ENCODE data around the gene FAM187B. TPM values are rescaled to one million over a fixed set of nuclear protein-coding genes. Genes with fewer than 3 reads are reported as not detected.

Gene FAM187B
- total RNA-seq, 2 donors from 2014 or later, result not detected

DNA sequence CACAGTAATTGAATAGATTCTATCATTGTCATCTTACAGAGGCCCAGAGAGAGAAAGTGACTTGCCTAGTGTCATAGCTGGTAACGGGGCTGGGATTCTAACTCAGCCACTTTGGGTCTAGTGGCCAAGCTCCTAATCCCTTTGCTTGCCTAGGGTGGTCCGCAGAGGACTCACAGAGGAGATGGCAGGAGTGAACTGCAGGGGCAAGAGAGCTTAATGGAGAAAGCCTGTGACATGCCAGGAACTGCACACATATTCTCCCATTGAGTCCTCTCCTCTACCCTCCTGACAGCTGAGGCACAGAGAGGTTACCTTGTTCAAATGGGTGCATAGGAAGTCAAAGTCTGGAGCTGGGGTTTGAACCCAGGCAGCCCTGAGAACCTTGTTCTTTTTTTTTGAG is 22.9 kb upstream of the FAM187B start:
- peaks cover 0 to 2% of the 10 kb centered on the region in 2 donors for H3K36me3 ChIP-seq (replicated peaks in 1 of 2; ENCODE audit: insufficient read depth in 1 of 2, low read depth in 2 of 2)
- TF ChIP-seq CTCF (IDR thresholded peaks at IDR 0.05) (no peak), POLR2A (IDR thresholded peaks at IDR 0.05) (no peak)
- no peaks in the 10 kb centered on the region for H3K9me3 ChIP-seq
- 81 to 86% methylated on average over 2 of the region's 2 CpGs for WGBS, 2 donors
- DNase-seq (no peak), ATAC-seq (no peak)
- intact Hi-C loops (cut with DNase I), result no loop called here
- peaks cover 46% of the 10 kb centered on the region for H3K4me1 ChIP-seq
- no peak overlapping the region for H3K27ac ChIP-seq
- no peak overlapping the region for H3K4me3 ChIP-seq
- no peaks in the 10 kb centered on the region for H3K27me3 ChIP-seq

DNA sequence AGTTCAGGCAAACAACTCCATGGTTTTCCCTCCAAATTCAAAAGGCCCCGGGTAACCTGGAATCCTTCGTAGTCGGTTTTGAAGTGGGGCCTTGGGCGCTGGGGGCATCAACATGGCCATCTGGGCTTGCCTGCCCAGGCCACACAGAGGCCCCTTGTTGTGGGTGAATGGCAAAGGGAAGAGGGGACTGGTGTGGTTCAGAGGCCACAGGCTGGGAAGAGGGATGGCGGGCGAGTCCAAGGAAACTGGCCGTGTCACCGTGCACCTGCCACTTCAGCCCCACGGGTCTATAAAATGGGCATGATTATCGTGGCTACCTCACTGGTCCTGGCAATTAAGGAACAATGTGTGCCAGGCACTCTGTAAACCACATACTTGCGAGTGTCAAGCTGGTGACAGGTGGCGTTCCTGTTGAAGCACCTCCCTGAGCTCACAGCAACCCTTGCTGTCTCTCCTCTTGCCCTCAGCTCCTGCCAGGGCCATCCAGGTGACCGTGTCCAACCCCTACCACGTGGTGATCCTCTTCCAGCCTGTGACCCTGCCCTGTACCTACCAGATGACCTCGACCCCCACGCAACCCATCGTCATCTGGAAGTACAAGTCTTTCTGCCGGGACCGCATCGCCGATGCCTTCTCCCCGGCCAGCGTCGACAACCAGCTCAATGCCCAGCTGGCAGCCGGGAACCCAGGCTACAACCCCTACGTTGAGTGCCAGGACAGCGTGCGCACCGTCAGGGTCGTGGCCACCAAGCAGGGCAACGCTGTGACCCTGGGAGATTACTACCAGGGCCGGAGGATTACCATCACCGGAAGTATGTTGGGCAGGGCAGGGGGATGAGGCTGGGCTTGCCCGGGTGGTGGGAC is 21.5 kb upstream of the FAM187B start:
- H3K36me3 ChIP-seq (replicated peaks in 1 of 2; ENCODE audit: insufficient read depth in 1 of 2, low read depth in 2 of 2), result peaks cover 0 to under 1% of the 10 kb centered on the region in 2 donors
- no peaks in the 10 kb centered on the region for H3K27me3 ChIP-seq
- intact Hi-C loops (cut with DNase I), result loop anchor here (10.0 kb wide), 1 partner anchor 105 kb away; the partner anchor contains the start of gene FXYD7
- H3K4me3 ChIP-seq, result peak overlapping the region in 1 of 2 donors; percentile 93
- H3K4me1 ChIP-seq, result peaks cover 36% of the 10 kb centered on the region
- no peaks in the 10 kb centered on the region for H3K9me3 ChIP-seq
- ATAC-seq (no peak), DNase-seq (no peak)
- WGBS, 2 donors, result 63 to 72% methylated on average over 30 to 34 of the region's 34 CpGs
- peak overlapping the region; percentile 11 to 100 (median 96) for H3K27ac ChIP-seq
- TF ChIP-seq CTCF (IDR thresholded peaks at IDR 0.05) (no peak), POLR2A (IDR thresholded peaks at IDR 0.05) (no peak)

GRCh38 chr19:35249146-35249847 is 20.8 kb upstream of the FAM187B start:
- ATAC-seq, result no peak
- TF ChIP-seq CTCF (IDR thresholded peaks at IDR 0.05) (no peak), POLR2A (IDR thresholded peaks at IDR 0.05) (no peak)
- intact Hi-C loops (cut with DNase I), result loop anchor here (10.0 kb wide), 1 partner anchor 104 kb away; the partner anchor contains the start of gene FXYD7
- Histone ChIP-seq H3K36me3 (replicated peaks in 1 of 2; ENCODE audit: insufficient read depth in 1 of 2, low read depth in 2 of 2) (no peaks in the 10 kb centered on the region), H3K27ac (peak overlapping the region; percentile 94 to 100 (median 100)), H3K4me1 (peaks cover 33% of the 10 kb centered on the region), H3K27me3 (no peaks in the 10 kb centered on the region), H3K4me3 (peak overlapping the region; percentile 86 to 93), H3K9me3 (no peaks in the 10 kb centered on the region)
- peak in 2 of 4 donors; percentile 31 to 47 for DNase-seq
- WGBS, 2 donors, result 5% methylated on average over 21 to 39 of the region's 39 CpGs

DNA sequence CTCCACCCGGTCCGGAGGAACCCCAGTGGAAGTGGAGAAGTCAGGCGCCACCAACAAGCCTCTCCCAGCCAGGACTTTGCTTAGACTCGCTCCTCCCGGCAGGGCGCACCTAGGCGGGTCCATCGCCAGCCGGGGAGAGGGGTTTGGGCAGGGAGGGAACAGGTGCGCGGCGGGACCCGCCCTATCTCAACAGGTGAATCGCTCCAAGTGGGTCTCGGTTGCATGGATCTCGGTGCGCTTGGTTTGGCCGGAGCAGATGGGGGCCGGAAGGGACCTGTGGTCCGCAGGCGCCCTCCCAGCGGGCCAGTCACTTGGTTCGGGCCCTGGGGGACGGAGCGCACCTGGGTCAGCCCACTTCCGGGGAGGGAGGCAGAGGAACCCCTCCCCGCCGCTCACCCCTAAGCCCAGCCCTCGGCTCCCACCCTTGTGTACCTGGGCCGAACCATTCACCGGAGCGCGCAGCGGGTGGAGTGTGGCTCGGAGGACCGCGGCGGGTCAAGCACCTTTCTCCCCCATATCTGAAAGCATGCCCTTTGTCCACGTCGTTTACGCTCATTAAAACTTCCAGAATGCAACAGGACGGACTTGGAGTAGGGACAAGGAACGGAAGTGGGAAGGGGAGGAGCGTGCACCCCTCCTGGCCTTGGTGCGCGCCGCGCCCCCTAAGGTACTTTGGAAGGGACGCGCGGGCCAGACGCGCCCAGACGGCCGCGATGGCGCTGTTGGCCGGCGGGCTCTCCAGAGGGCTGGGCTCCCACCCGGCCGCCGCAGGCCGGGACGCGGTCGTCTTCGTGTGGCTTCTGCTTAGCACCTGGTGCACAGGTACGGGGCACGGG is 20.0 kb upstream of the FAM187B start, which contains the start of gene LSR:
Gene LSR, plus strand, starts transcription at position 693 of the 836 bp plus-strand sequence. Its CDS starts 21 bp downstream, at position 714.
- no peaks in the 10 kb centered on the region for H3K27me3 ChIP-seq

More for the DNA sequence above, 20.0 kb upstream of the FAM187B start, which contains the start of gene LSR:
- TF ChIP-seq CTCF (IDR thresholded peaks at IDR 0.05) (peak in 3 of 7 experiments; percentile 18 to 36 (median 26)), POLR2A (IDR thresholded peaks at IDR 0.05) (peak; percentile 91 to 98 (median 97))
- Histone ChIP-seq H3K36me3 (replicated peaks in 1 of 2; ENCODE audit: insufficient read depth in 1 of 2, low read depth in 2 of 2) (no peaks in the 10 kb centered on the region), H3K4me3 (peak within 1 kb of the TSS; percentile 86 to 93), H3K27ac (peak within 1 kb of the TSS; percentile 94 to 100 (median 100)), H3K9me3 (no peaks in the 10 kb centered on the region), H3K4me1 (peaks cover 29% of the 10 kb centered on the region)
- DNase-seq (peak; percentile 95 to 96 (median 96)), ATAC-seq (peak; percentile 89)
- intact Hi-C loops (cut with DNase I), result loop anchor here (10.0 kb wide), 1 partner anchor 104 kb away; the partner anchor contains the start of gene FXYD7
- WGBS, 2 donors, result 1% methylated on average over 24 to 69 of the region's 69 CpGs
